Caki2 (cell line): Measurements from ENCODE around the gene VIPR1. TPM values are rescaled to one million over a fixed set of nuclear protein-coding genes. Genes with fewer than 3 reads are reported as not detected.

Experiments used
- DNase-seq: peaks from one replicate; pipeline ENCODE4 v3.0.0-alpha.2; 2015; ENCODE audit warnings: low read depth
- in situ Hi-C: cut with HindIII; loops from 2 replicates; pipeline ENCODE4 v1.10.0; 2016; ENCODE audit warnings: low sequenced_read_pairs, low pct_unique_long_range_greater_than_20kb, mixed read lengths
- total RNA-seq: library from RNA; depleted of rRNA; stranded (reverse); fragments of >200 nt; shearing (Covaris generic); gene quantifications from 2 replicates; pipeline ENCODE4 v1.2.3, GENCODE V29; 2014; ENCODE audit warnings: low replicate concordance

The VIPR1 gene
- total RNA-seq, 1 experiment from 2014 or later, result not detected

GRCh38 chr3:42492508-42493080 lies 9.8 kb upstream of the VIPR1 start:
- no peak for DNase-seq
- in situ Hi-C loops, result no loop called here

GRCh38 chr3:42493126-42493797 lies 9.2 kb upstream of the VIPR1 start:
- in situ Hi-C loops, result no loop called here
- no peak for DNase-seq

GRCh38 chr3:42493798-42494151 lies 8.7 kb upstream of the VIPR1 start:
- no peak for DNase-seq
- in situ Hi-C loops, result no loop called here

- DNase-seq, result no peak
- in situ Hi-C loops, result no loop called here
Measured at GRCh38 chr3:42495393-42495792, 7.0 kb upstream of the VIPR1 start.

- in situ Hi-C loops, result no loop called here
- DNase-seq, result no peak
Measured at GRCh38 chr3:42497009-42497731, 5.3 kb upstream of the VIPR1 start.

- in situ Hi-C loops, result no loop called here
Measured at GRCh38 chr3:42498034-42498433, 4.4 kb upstream of the VIPR1 start.

GRCh38 chr3:42498791-42499477 lies 3.5 kb upstream of the VIPR1 start:
- DNase-seq, result no peak
- in situ Hi-C loops, result no loop called here

More at GRCh38 chr3:42498034-42498433, 4.4 kb upstream of the VIPR1 start:
- no peak for DNase-seq

- in situ Hi-C loops, result no loop called here
- DNase-seq, result no peak
Measured at GRCh38 chr3:42499478-42499871, 3.0 kb upstream of the VIPR1 start.

GRCh38 chr3:42500091-42500490 lies 2.4 kb upstream of the VIPR1 start:
- no peak for DNase-seq
- in situ Hi-C loops, result no loop called here

GRCh38 chr3:42500909-42501308 lies 1.5 kb upstream of the VIPR1 start:
- DNase-seq, result no peak
- in situ Hi-C loops, result no loop called here

GRCh38 chr3:42501321-42501680 lies 1.1 kb upstream of the VIPR1 start:
- in situ Hi-C loops, result no loop called here
- DNase-seq, result no peak

- in situ Hi-C loops, result no loop called here
- no peak for DNase-seq
Measured at GRCh38 chr3:42501681-42502428, 588 bp upstream of the VIPR1 start.

- DNase-seq, result no peak
- in situ Hi-C loops, result no loop called here
Measured at GRCh38 chr3:42503251-42503924, 945 bp downstream of the VIPR1 start.

GRCh38 chr3:42503957-42504333 lies 1.5 kb downstream of the VIPR1 start:
- DNase-seq, result no peak
- in situ Hi-C loops, result no loop called here

GRCh38 chr3:42504334-42505127 lies 2.1 kb downstream of the VIPR1 start:
- no peak for DNase-seq
- in situ Hi-C loops, result no loop called here

- in situ Hi-C loops, result no loop called here
- DNase-seq, result no peak
Measured at GRCh38 chr3:42505128-42505848, 2.8 kb downstream of the VIPR1 start.
